GM21390 (cell line): ENCODE data around the gene RASGRP1.

ENCODE experiments used
- ATAC-seq: cut with Tn5 transposase; IDR thresholded peaks from one replicate; pipeline ENCODE4 v1.9.1; 2021; ENCODE audit not compliant: unreplicated experiment

Gene RASGRP1

DNA sequence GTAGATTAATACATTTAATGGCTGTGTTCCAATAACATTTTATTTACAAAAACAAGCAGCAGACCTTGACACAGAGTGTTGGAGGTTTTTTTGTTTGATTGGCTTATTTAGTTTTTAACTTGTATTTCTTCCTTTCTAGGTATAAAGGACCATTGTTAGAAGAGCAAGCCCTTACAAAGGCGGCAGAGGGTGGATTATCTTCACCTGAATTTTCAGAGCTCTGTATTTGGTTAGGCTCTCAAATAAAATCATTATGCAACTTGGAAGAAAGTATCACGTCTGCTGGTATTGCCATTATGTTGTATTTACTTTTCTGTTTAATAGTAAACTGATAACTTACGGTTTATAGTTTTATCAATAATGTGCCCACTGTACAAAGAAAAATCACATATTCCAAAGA is 100.7 kb downstream of the RASGRP1 start:
- no peak for ATAC-seq

GRCh38 chr15:38461066-38461833 is 103.4 kb downstream of the RASGRP1 start:
- peak; percentile 78 for ATAC-seq

GRCh38 chr15:38460543-38460942 is 104.1 kb downstream of the RASGRP1 start:
- no peak for ATAC-seq

DNA sequence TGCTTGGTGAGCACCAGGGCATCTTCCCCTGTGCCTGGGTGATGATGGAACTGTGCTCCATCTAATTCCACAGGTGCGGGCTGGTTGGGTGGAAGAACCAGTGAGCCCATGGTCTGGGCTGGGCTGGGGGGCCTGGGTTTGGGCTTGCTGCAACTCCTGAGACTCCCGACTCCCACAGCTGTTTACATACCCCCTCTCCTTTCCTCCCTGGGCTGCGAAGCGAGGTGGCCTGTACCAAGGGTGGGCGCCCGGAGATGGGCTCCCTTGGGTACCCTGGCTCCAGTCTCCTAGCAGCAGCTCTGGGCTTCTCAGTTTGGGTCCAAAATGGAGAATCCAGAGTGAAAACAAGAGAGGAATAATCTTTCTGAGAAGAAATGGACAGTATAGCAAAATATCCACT is 105.1 kb downstream of the RASGRP1 start:
- ATAC-seq: no peak

DNA sequence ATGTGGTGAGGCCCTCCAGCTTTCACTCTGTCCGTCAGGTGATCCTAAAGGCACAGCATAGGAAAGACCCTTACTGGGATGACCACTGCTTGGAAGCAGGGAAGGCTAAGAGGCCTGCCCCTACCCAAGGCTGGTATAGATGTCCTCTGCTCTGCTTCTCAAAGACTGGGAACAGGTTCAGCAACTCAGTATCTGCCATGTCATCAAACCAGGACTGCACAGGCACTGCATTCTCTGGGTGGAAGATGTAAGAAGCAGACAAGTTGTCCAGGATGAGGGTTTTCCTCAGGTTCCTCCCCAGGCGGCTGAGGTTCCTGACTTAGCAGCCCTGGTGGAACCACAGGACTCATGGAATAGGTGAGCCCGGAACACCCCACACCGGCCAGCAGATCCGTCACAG is 106.0 kb downstream of the RASGRP1 start:
- ATAC-seq: no peak

DNA sequence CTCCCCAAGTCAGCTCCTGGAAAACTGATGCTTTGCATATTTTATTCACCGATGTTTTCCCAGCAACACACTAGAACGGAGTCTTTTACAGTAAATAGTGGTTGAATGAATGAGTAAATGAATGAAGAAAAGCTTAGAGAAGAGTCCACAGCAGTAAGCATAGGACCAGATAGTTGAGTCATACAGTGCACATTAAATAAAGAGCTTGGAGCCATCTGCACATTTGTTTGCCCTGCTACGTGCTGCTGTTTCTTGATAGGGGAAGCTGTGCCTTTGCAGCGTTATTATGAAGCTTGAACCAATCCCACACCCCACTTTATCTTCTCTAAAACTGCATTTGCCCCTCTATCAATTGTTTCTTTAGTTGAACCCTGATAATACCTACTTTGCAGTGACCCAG is 109.5 kb downstream of the RASGRP1 start:
- no peak for ATAC-seq

GRCh38 chr15:38454696-38455090 is 109.9 kb downstream of the RASGRP1 start:
- ATAC-seq: no peak

GRCh38 chr15:38453971-38454695 is 110.5 kb downstream of the RASGRP1 start, which contains the start of gene FAM98B:
Gene FAM98B (plus strand): TSS chr15:38454127. CDS start chr15:38454162, 35 bp downstream.
- peak; percentile 89 for ATAC-seq

DNA sequence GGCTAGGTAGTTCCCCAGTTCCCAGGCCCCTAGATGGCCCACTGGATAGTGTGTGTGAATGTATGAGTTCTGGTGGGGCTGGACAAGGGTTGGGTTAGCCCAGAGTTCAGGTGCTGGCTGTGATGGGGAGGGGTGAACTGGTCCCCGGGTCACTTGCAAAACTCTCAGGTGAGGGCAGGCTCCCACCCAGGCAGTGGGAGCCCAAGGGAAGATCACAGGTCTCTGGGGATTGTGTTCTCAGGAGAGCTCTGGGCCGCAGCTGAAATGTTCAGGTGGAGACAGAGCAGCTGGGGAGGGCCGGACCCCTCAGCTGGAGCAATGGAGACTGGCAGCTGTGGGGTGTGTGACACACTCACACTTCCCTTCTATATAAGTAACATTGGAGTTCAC is 123.5 kb downstream of the RASGRP1 start:
- peak; percentile 10 for ATAC-seq

GRCh38 chr15:38440353-38441129 is 124.1 kb downstream of the RASGRP1 start:
- ATAC-seq: peak; percentile 79
